MG63 (cell line): ENCODE measurements around the gene PEPD. TPM values are rescaled to one million over a fixed set of nuclear protein-coding genes. Genes with fewer than 3 reads are reported as not detected.

ENCODE experiments used
- DNase-seq: peaks from one replicate; pipeline ENCODE4 v3.0.0-alpha.2; 2020
- H3K27me3 ChIP-seq: fragments of 250-450 bp; sonication (Bioruptor Pico); 2 replicates; pipeline ENCODE4 v1.5.1; 2020; ENCODE audit warnings: mild to moderate bottlenecking, moderate library complexity
- H3K36me3 ChIP-seq: fragments of 250-450 bp; sonication (Bioruptor Pico); 2 replicates; pipeline ENCODE4 v1.5.1; 2020; ENCODE audit warnings: mild to moderate bottlenecking, moderate library complexity
- H3K4me3 ChIP-seq: fragments of 250-450 bp; sonication (Bioruptor Pico); 2 replicates; pipeline ENCODE4 v1.5.1; 2020; ENCODE audit warnings: mild to moderate bottlenecking, moderate library complexity
- H3K9me3 ChIP-seq: fragments of 250-450 bp; sonication (Bioruptor Pico); 2 replicates; pipeline ENCODE4 v1.5.1; 2020; ENCODE audit warnings: mild to moderate bottlenecking, moderate library complexity
- total RNA-seq: library from RNA; depleted of rRNA; stranded (reverse); fragments of >200 nt; shearing (Covaris generic); gene quantifications from 2 replicates; pipeline ENCODE4 v1.2.3, GENCODE V29; 2014; ENCODE audit warnings: low replicate concordance

The PEPD gene
- total RNA-seq, 1 experiment from 2014 or later = 79.3 TPM

GRCh38 chr19:33462112-33462791 lies 59.3 kb downstream of the PEPD start:
- no peaks in the 10 kb centered on the region for H3K9me3 ChIP-seq
- no peak for DNase-seq
- no peaks in the 10 kb centered on the region for H3K27me3 ChIP-seq
- H3K36me3 ChIP-seq = no peaks in the 10 kb centered on the region
- no peak overlapping the region for H3K4me3 ChIP-seq

DNA sequence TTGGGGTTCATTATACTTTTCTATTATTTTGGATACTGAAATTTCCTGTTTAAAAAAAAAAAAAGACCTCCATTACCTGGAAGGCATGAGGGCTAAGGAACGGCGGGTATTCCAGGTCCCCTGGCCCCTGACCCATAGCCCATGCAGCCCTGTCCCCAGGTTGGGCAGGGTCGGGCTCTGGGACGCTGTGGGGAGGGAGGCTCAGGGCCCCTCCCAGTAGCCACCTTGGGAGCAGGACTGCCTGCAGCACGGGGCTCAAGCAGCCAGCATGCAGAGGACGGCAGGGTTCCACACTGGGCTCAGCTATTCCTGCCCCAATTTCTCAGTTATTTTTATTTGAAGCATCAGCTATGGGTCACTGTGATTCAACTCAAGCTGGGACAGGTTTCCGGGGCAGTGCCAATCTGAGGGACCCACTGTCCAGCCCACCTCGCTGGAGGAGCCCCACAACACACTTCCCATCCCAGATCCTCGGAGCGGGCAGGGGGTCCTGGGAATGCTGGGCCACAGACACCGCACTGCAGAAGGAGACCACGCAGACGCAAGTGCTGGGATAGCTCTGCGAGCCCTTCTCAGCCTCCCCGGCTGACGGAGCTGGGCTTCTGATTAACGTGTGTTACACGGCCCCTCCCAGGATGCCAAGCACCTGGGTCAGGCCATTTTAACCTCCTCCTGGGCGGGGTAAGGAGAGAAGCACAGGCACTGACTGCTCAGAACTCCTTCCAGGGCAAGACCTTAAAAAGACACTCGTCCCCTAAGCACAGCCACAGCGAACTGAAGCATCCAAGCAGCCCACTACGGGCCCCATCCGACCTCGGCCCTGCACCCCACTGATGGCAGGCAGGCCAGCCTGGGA lies 60.1 kb downstream of the PEPD start:
- DNase-seq = no peak
- H3K36me3 ChIP-seq = no peaks in the 10 kb centered on the region
- no peak overlapping the region for H3K4me3 ChIP-seq
- no peaks in the 10 kb centered on the region for H3K27me3 ChIP-seq
- H3K9me3 ChIP-seq = no peaks in the 10 kb centered on the region

DNA sequence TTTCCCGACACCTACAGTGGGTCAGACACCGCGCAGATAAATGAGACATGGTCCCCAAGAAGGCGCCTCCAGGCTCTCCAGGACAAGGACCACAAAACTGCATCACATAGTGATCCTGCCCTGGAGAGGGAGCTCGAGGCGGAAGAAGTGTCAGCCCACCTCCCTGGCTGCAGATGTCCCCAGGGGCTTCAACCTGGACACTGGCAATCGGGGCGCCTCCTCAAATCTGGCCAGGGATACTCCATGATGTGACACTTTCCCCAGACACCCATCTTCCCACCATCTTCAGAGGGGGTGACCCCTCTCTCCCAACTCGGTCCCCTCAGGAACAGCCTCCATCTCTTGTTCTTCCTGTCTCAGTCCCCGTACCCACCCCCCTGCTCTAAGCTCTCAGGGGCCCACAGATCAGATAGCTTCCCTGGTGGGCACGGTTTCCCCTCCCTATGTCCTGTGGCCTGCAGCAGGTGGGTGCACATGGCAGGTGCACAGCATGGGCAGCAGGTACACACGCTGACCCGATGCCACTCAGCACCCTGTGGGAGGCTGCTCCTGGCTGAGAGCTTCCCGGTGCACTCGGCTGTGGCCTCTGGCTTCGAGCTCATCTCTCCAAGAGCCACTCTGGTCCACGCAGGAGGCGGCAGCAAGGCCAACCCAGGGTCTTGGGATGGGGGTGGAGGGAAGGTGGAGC lies 61.2 kb downstream of the PEPD start:
- Histone ChIP-seq H3K36me3 (no peaks in the 10 kb centered on the region), H3K27me3 (no peaks in the 10 kb centered on the region)
- no peak for DNase-seq

GRCh38 chr19:33459222-33460090 lies 62.1 kb downstream of the PEPD start:
- DNase-seq = no peak
- Histone ChIP-seq H3K36me3 (no peaks in the 10 kb centered on the region), H3K27me3 (no peaks in the 10 kb centered on the region), H3K9me3 (no peaks in the 10 kb centered on the region), H3K4me3 (no peak overlapping the region)

More for the DNA sequence above, 61.2 kb downstream of the PEPD start:
- Histone ChIP-seq H3K9me3 (no peaks in the 10 kb centered on the region), H3K4me3 (no peak overlapping the region)

DNA sequence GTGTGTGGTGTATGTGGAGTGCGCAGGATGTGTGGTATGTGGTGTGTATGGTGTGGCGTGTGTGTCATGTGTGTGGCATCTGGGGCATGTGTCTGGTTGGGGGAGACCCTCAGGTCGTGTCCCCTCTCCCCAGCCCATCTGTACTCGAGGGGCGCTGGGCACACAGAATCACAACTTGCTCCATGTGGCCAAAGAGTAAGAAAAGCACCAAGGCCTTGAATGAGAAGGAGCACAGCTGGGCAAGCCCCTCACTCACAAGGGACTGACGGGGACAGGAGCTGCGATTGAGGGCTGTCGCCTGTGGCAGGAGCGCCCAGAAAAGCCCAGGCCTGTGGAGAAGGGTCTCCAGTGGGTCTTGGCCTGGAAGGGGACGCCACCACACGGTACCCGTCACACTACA lies 62.8 kb downstream of the PEPD start:
- H3K36me3 ChIP-seq = no peaks in the 10 kb centered on the region
- H3K9me3 ChIP-seq = no peaks in the 10 kb centered on the region
- H3K4me3 ChIP-seq = no peak overlapping the region
- DNase-seq = no peak
- H3K27me3 ChIP-seq = no peaks in the 10 kb centered on the region

GRCh38 chr19:33458171-33458633 lies 63.4 kb downstream of the PEPD start:
- no peak for DNase-seq
- H3K36me3 ChIP-seq = no peaks in the 10 kb centered on the region
- H3K9me3 ChIP-seq = no peaks in the 10 kb centered on the region
- H3K27me3 ChIP-seq = no peaks in the 10 kb centered on the region
- H3K4me3 ChIP-seq = no peak overlapping the region

DNA sequence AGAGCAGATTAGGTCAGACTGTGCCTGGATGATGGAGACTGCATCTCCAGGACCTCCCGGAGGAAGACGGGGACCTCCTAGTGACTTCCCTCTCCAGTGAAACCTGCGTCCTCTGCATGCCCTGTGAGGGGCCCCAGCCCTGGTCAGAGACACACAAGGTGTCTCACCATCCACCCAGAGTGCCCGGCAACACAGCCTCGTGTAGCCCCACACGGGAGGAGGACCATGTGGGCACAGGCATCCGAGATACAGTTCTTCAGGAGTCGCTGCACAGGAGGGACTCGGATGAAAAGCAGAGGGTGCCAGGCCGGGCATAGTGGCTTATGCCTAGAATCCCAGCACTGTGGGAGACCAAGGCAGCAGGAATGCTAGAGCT lies 64.8 kb downstream of the PEPD start:
- no peak for DNase-seq
- H3K4me3 ChIP-seq = no peak overlapping the region
- H3K27me3 ChIP-seq = no peaks in the 10 kb centered on the region
- H3K36me3 ChIP-seq = no peaks in the 10 kb centered on the region
- no peaks in the 10 kb centered on the region for H3K9me3 ChIP-seq

- DNase-seq = no peak
These were observed 65.3 kb downstream of the PEPD start for GRCh38 chr19:33456076-33456844.

GRCh38 chr19:33453265-33453664 lies 68.3 kb downstream of the PEPD start:
- Histone ChIP-seq H3K36me3 (no peaks in the 10 kb centered on the region), H3K9me3 (no peaks in the 10 kb centered on the region), H3K27me3 (no peaks in the 10 kb centered on the region), H3K4me3 (no peak overlapping the region)
- DNase-seq = no peak

More at GRCh38 chr19:33456076-33456844, 65.3 kb downstream of the PEPD start:
- H3K27me3 ChIP-seq = no peaks in the 10 kb centered on the region
- no peaks in the 10 kb centered on the region for H3K36me3 ChIP-seq
- no peak overlapping the region for H3K4me3 ChIP-seq
- no peaks in the 10 kb centered on the region for H3K9me3 ChIP-seq

DNA sequence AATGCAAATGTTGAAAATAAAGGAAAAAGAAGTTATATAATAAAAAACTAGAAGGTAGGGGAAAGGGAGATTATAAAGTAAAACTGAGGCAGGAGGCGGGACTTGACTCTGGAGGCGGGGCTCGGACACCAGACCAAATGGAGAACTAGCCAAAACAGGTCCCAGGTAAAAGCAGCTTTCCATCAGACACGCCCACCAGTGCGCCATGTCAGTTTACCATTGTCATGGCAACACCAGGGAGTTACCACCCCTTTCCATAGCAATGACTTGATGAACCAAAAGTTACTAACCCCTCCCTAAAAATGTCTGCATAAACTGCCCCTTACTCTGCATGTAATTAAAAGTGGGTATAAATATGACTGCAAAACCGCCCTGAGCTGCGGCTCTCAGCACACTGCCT lies 70.9 kb downstream of the PEPD start:
- no peak overlapping the region for H3K4me3 ChIP-seq
- DNase-seq = no peak
- H3K9me3 ChIP-seq = no peaks in the 10 kb centered on the region
- no peaks in the 10 kb centered on the region for H3K27me3 ChIP-seq
- H3K36me3 ChIP-seq = no peaks in the 10 kb centered on the region

- no peak for DNase-seq
- H3K9me3 ChIP-seq = no peaks in the 10 kb centered on the region
- no peak overlapping the region for H3K4me3 ChIP-seq
- no peaks in the 10 kb centered on the region for H3K27me3 ChIP-seq
- no peaks in the 10 kb centered on the region for H3K36me3 ChIP-seq
These were observed 71.8 kb downstream of the PEPD start for GRCh38 chr19:33449799-33450198.

- H3K36me3 ChIP-seq = no peaks in the 10 kb centered on the region
- no peaks in the 10 kb centered on the region for H3K9me3 ChIP-seq
- DNase-seq = no peak
- H3K4me3 ChIP-seq = no peak overlapping the region
- no peaks in the 10 kb centered on the region for H3K27me3 ChIP-seq
These were observed 73.5 kb downstream of the PEPD start for GRCh38 chr19:33448159-33448516.

- H3K36me3 ChIP-seq = no peaks in the 10 kb centered on the region
- no peak for DNase-seq
- H3K9me3 ChIP-seq = no peaks in the 10 kb centered on the region
- no peak overlapping the region for H3K4me3 ChIP-seq
- no peaks in the 10 kb centered on the region for H3K27me3 ChIP-seq
These were observed 74.0 kb downstream of the PEPD start for GRCh38 chr19:33447336-33448158.

DNA sequence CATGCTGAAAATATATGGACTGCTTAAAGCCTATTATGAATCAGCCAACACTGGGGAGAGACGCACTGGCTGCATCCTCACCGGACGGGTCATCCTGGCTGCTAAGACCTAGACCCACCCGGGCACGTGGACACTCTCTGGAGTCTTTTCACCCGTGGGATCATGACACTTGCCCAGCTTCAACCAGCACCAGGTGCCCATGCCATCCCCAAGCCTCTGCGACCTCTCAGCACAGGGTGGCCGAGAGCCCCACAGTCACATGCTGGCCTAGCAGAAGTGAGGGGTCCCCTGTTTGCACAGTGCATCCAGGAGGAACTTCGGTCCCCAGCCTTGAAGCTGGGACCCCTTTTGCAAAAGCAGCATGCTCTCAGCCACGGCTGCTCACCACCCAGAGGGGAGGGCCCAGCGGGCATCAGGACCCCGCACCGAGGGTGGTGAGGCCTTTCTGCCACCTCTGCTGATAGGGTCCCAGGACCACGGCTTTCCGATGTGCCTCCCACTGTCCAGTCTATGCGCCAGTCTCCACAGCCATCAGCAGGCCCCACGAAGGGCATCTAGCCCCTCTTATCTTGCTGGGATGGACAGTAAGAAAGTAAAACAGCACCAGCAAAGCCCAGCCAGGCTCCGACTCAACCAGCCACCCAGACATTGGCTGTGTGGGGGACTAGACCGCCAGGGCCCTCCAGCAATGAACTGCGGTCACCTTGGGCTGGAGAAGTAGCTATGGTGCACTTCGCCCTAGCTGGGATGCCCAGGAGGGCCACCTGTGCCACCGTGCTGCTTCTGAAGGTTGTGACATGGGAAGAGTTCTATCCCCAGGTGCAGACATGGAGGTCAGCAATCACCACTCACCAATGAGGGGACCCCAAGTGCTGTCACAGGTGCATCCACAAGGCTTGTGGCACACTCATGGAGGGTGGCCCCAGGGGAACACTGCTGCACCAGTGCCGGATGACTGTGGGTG lies 75.0 kb downstream of the PEPD start:
- DNase-seq = peak; percentile 16
- Histone ChIP-seq H3K27me3 (no peaks in the 10 kb centered on the region), H3K36me3 (no peaks in the 10 kb centered on the region), H3K9me3 (no peaks in the 10 kb centered on the region), H3K4me3 (no peak overlapping the region)
